ENCODE data around the gene LMF2.

Gene LMF2

GRCh38 chr22:50490531-50491308 is 16.8 kb downstream of the LMF2 start:
- H3K4me3 ChIP-seq (ENCODE audit: low read length): no peak overlapping the region
- no peaks in the 10 kb centered on the region for H3K4me1 ChIP-seq (ENCODE audit: control insufficient read depth, insufficient read depth, low read length)
- H3K27me3 ChIP-seq (ENCODE audit: control insufficient read depth, insufficient read depth, low read length): peaks cover 7% of the 10 kb centered on the region
- no peaks in the 10 kb centered on the region for H3K9me3 ChIP-seq (replicated peaks; ENCODE audit: low read length)
- no peaks in the 10 kb centered on the region for H3K36me3 ChIP-seq (ENCODE audit: insufficient read depth, low read length)
- H3K9ac ChIP-seq (ENCODE audit: low read depth, low read length): no peak overlapping the region
- H3K4me2 ChIP-seq (ENCODE audit: low read length): no peak overlapping the region

DNA sequence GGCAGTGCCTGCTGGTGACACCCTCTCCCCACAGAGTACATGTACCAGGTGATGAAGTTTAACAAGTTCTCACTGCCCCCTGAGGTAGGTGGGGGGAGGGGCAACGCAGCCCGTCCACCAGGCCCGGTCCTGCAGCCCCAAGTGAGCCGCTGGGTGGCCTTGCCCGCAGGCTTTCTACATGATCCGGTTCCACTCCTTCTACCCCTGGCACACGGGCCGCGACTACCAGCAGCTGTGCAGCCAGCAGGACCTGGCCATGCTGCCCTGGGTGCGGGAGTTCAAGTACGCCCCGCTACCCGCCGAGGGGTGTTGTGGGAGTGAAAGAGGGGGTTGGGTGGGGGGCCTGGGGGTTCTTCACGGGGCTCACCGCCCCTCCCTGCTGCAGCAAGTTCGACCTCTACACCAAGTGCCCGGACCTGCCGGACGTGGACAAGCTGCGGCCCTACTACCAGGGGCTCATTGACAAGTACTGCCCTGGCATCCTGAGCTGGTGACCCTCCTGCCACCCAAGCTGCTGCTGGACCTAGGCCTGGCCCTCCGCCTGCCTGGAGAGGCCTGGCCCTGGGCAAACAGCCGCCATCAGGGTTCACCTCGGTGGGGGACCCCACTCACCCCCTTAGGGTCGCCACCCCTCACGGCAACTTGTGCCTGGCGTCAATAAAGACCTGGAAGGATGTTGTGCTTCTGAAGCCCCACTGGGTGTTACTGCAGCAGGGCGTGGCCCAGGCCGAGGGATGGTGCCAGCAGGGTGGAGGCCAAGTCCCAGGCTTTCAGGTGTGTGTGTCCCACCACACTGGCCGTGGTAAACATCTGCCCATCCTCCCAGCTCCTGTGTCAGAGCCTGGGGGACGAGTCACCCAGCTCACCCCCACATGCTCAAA is 17.9 kb downstream of the LMF2 start:
- no peak overlapping the region for H3K4me3 ChIP-seq (ENCODE audit: low read length)
- H3K9ac ChIP-seq (ENCODE audit: low read depth, low read length): no peak overlapping the region
- peaks cover 7% of the 10 kb centered on the region for H3K27me3 ChIP-seq (ENCODE audit: control insufficient read depth, insufficient read depth, low read length)
- no peak overlapping the region for H3K4me2 ChIP-seq (ENCODE audit: low read length)
- no peaks in the 10 kb centered on the region for H3K4me1 ChIP-seq (ENCODE audit: control insufficient read depth, insufficient read depth, low read length)
- H3K36me3 ChIP-seq (ENCODE audit: insufficient read depth, low read length): no peaks in the 10 kb centered on the region
- H3K9me3 ChIP-seq (replicated peaks; ENCODE audit: low read length): no peaks in the 10 kb centered on the region

- H3K4me2 ChIP-seq (ENCODE audit: low read length): no peak overlapping the region
- no peaks in the 10 kb centered on the region for H3K4me1 ChIP-seq (ENCODE audit: control insufficient read depth, insufficient read depth, low read length)
- H3K9ac ChIP-seq (ENCODE audit: low read depth, low read length): no peak overlapping the region
- no peak overlapping the region for H3K4me3 ChIP-seq (ENCODE audit: low read length)
- H3K9me3 ChIP-seq (replicated peaks; ENCODE audit: low read length): no peaks in the 10 kb centered on the region
- peaks cover 7% of the 10 kb centered on the region for H3K27me3 ChIP-seq (ENCODE audit: control insufficient read depth, insufficient read depth, low read length)
- H3K36me3 ChIP-seq (ENCODE audit: insufficient read depth, low read length): no peaks in the 10 kb centered on the region
These were observed 18.6 kb downstream of the LMF2 start for GRCh38 chr22:50488886-50489285.

GRCh38 chr22:50488006-50488677 is 19.4 kb downstream of the LMF2 start:
- Histone ChIP-seq H3K9me3 (replicated peaks; ENCODE audit: low read length) (no peaks in the 10 kb centered on the region), H3K4me2 (ENCODE audit: low read length) (no peak overlapping the region), H3K4me3 (ENCODE audit: low read length) (no peak overlapping the region), H3K9ac (ENCODE audit: low read depth, low read length) (no peak overlapping the region), H3K36me3 (ENCODE audit: insufficient read depth, low read length) (no peaks in the 10 kb centered on the region), H3K27me3 (ENCODE audit: control insufficient read depth, insufficient read depth, low read length) (peaks cover 7% of the 10 kb centered on the region), H3K4me1 (ENCODE audit: control insufficient read depth, insufficient read depth, low read length) (no peaks in the 10 kb centered on the region)

- no peak overlapping the region for H3K4me2 ChIP-seq (ENCODE audit: low read length)
- no peak overlapping the region for H3K4me3 ChIP-seq (ENCODE audit: low read length)
- H3K27me3 ChIP-seq (ENCODE audit: control insufficient read depth, insufficient read depth, low read length): peaks cover 8% of the 10 kb centered on the region
- H3K9ac ChIP-seq (ENCODE audit: low read depth, low read length): no peak overlapping the region
- H3K4me1 ChIP-seq (ENCODE audit: control insufficient read depth, insufficient read depth, low read length): no peaks in the 10 kb centered on the region
- H3K36me3 ChIP-seq (ENCODE audit: insufficient read depth, low read length): no peaks in the 10 kb centered on the region
- H3K9me3 ChIP-seq (replicated peaks; ENCODE audit: low read length): no peaks in the 10 kb centered on the region
These were observed 20.1 kb downstream of the LMF2 start for GRCh38 chr22:50487290-50488005.

DNA sequence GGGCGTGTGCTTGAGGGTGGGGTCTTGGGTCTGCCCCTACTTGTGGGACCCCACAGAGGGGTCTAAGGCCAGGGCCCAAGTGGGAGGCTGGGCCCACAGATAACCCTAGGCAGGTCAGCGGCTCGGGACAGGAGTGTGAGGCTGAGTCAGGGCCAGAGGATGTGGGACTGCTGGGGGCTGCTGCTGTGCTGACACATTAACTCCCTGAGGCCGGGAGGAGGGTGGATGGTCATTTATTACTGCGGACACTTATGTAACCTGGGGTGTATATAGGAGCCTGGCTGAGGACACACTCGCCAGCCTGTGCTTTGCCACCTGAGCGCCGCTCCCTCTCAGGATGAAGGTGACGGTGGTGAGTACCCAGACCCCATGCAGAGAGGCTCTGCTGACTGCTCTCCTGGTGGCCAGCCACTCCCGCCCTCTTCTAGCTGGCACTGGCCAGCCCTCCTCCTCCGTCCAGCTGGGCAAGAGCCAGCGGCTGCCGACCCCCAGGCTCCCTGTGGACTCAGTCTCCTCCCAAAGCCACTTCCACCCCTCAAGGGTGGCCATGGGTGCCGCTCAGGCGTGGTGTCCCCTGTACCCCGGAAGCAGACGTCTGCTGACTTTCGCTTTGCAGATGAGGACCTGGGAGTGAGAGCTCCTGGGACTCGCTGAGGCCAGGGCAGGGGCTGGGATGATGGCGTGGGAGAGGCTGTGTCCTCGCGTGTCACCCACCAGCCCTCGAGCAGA is 20.8 kb downstream of the LMF2 start, which contains the start of gene MIOX:
Gene MIOX, plus strand, starts transcription at position 299 of the 729 bp plus-strand sequence. Its CDS starts 39 bp downstream, at position 338.
- Histone ChIP-seq H3K9ac (ENCODE audit: low read depth, low read length) (no peak within 1 kb of the TSS), H3K4me3 (ENCODE audit: low read length) (no peak within 1 kb of the TSS), H3K4me1 (ENCODE audit: control insufficient read depth, insufficient read depth, low read length) (peaks cover 6% of the 10 kb centered on the region), H3K27me3 (ENCODE audit: control insufficient read depth, insufficient read depth, low read length) (peaks cover 15% of the 10 kb centered on the region), H3K4me2 (ENCODE audit: low read length) (no peak within 1 kb of the TSS), H3K9me3 (replicated peaks; ENCODE audit: low read length) (no peaks in the 10 kb centered on the region), H3K36me3 (ENCODE audit: insufficient read depth, low read length) (no peaks in the 10 kb centered on the region)

DNA sequence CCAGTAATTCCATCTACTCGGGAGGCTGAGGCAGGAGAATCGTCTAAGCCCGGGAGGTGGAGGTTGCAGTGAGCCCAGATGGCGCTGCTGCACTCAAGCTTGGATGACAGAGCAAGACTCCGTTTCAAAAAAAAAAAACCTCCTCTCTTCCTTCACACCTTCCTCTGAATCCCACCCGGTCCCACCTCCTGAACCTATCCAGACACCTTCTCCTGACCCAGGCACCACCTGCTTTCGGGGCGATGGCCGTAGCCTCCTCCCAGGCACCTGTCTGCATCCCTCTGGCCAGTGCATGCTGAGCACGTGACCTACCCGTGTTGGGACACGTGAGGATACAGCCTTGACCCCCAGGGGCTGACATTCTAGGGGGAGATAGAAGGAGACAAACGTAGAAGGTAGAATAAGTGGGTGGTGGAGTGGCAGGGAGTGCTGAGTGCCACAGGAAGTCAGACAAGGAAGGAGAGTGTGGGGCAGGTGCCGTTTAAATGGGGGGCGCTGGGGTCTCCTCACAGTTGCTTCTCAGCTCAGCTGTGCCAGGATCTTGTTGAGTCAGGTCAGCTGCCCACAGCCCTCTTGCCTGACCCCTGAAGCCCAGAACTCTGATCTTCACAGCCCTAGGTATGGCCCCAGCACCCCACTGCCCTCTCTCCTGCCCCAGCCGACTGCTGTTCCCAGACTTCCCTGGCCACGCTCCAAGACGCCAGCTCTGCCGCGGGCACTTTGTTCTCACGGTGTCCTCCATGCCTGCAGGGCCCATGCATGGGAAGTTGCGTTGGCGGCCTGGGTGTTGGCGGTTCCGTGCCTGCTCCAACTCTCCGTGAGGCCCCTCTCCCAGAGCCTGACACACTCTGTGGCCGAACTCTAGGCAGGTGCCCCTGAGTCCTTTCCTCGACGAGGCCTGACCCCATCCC is 22.0 kb downstream of the LMF2 start:
- no peak overlapping the region for H3K4me3 ChIP-seq (ENCODE audit: low read length)
- H3K4me2 ChIP-seq (ENCODE audit: low read length): no peak overlapping the region
- H3K9me3 ChIP-seq (replicated peaks; ENCODE audit: low read length): no peaks in the 10 kb centered on the region
- no peaks in the 10 kb centered on the region for H3K36me3 ChIP-seq (ENCODE audit: insufficient read depth, low read length)
- H3K27me3 ChIP-seq (ENCODE audit: control insufficient read depth, insufficient read depth, low read length): peaks cover 27% of the 10 kb centered on the region
- no peak overlapping the region for H3K9ac ChIP-seq (ENCODE audit: low read depth, low read length)
- peaks cover 6% of the 10 kb centered on the region for H3K4me1 ChIP-seq (ENCODE audit: control insufficient read depth, insufficient read depth, low read length)

- Histone ChIP-seq H3K4me3 (ENCODE audit: low read length) (no peak overlapping the region), H3K36me3 (ENCODE audit: insufficient read depth, low read length) (no peaks in the 10 kb centered on the region), H3K4me2 (ENCODE audit: low read length) (no peak overlapping the region), H3K9ac (ENCODE audit: low read depth, low read length) (no peak overlapping the region), H3K4me1 (ENCODE audit: control insufficient read depth, insufficient read depth, low read length) (peaks cover 6% of the 10 kb centered on the region), H3K27me3 (ENCODE audit: control insufficient read depth, insufficient read depth, low read length) (peaks cover 36% of the 10 kb centered on the region), H3K9me3 (replicated peaks; ENCODE audit: low read length) (no peaks in the 10 kb centered on the region)
These were observed 23.3 kb downstream of the LMF2 start for GRCh38 chr22:50483977-50484853.

- Histone ChIP-seq H3K9ac (ENCODE audit: low read depth, low read length) (no peak overlapping the region), H3K4me3 (ENCODE audit: low read length) (no peak overlapping the region), H3K4me2 (ENCODE audit: low read length) (no peak overlapping the region), H3K36me3 (ENCODE audit: insufficient read depth, low read length) (no peaks in the 10 kb centered on the region), H3K27me3 (ENCODE audit: control insufficient read depth, insufficient read depth, low read length) (peaks cover 36% of the 10 kb centered on the region), H3K4me1 (ENCODE audit: control insufficient read depth, insufficient read depth, low read length) (peaks cover 6% of the 10 kb centered on the region), H3K9me3 (replicated peaks; ENCODE audit: low read length) (no peaks in the 10 kb centered on the region)
These were observed 23.9 kb downstream of the LMF2 start for GRCh38 chr22:50483556-50483955.
